CD8-positive, alpha-beta memory T cell (primary cell): ENCODE data around the gene SHPK. TPM values are rescaled to one million over a fixed set of nuclear protein-coding genes. Genes with fewer than 3 reads are reported as not detected.

Experiments used
- CTCF ChIA-PET: fragments of 350-600 bp; sonication (Branson Sonifier 250); formaldehyde crosslinking; loops from one replicate; lab custom pipeline; 2021; ENCODE audit warnings: antibody characterized with exemption; lab: Charles Lee
- POLR2A ChIA-PET: fragments of 350-600 bp; sonication (Branson Sonifier 250); formaldehyde crosslinking; loops from one replicate; lab custom pipeline; 2021; ENCODE audit warnings: antibody characterized with exemption; lab: Charles Lee
- DNase-seq, 5 donors: peaks; one replicate each; pipeline versions ENCODE4 v3.0.0 to v3.0.0-alpha.2; 2020 to 2022; ENCODE audit warnings: mixed read lengths in 1 of 5
- H3K27ac ChIP-seq: one replicate; pipeline ENCODE4 v1.7.0; 2013; ENCODE audit warnings: low read depth, mild to moderate bottlenecking, low read length, moderate library complexity
- H3K27me3 ChIP-seq: 2 replicates; pipeline ENCODE4 v1.7.0; 2013; ENCODE audit warnings: low read length, mild to moderate bottlenecking; ENCODE audit not compliant: insufficient read depth, poor library complexity, severe bottlenecking
- H3K36me3 ChIP-seq: 2 replicates; pipeline ENCODE4 v1.7.0; 2013; ENCODE audit warnings: mild to moderate bottlenecking, low read length, moderate library complexity; ENCODE audit not compliant: insufficient read depth
- H3K4me1 ChIP-seq: 2 replicates; pipeline ENCODE4 v1.7.0; 2013; ENCODE audit warnings: mild to moderate bottlenecking, low read length, moderate library complexity; ENCODE audit not compliant: insufficient read depth
- H3K4me3 ChIP-seq: 2 replicates; pipeline ENCODE4 v1.7.0; 2013; ENCODE audit warnings: mild to moderate bottlenecking, low read length
- H3K9me3 ChIP-seq: 2 replicates; pipeline ENCODE4 v1.7.0; 2013; ENCODE audit warnings: mild to moderate bottlenecking, low read length
- H3K27ac Mint-ChIP-seq, 8 donors: one replicate each; pipeline ENCODE4 v1.8.0; 2020 to 2021; ENCODE audit warnings: mixed read lengths in 8 of 8, mild to moderate bottlenecking in 6 of 8, inconsistent platforms in 3 of 8, moderate library complexity in 3 of 8
- H3K27me3 Mint-ChIP-seq, 2 donors: one replicate each; pipeline ENCODE4 v1.8.0; 2020 to 2021; ENCODE audit warnings: mixed read lengths in 2 of 2, mild to moderate bottlenecking in 1 of 2, moderate library complexity in 1 of 2
- H3K36me3 Mint-ChIP-seq, 3 donors: one replicate each; pipeline ENCODE4 v1.8.0; 2020 to 2021; ENCODE audit warnings: mixed read lengths in 3 of 3, inconsistent platforms in 1 of 3, mild to moderate bottlenecking in 1 of 3
- H3K4me1 Mint-ChIP-seq, 3 donors: one replicate each; pipeline ENCODE4 v1.8.0; 2020 to 2021; ENCODE audit warnings: mixed read lengths in 3 of 3, inconsistent platforms in 1 of 3, mild to moderate bottlenecking in 1 of 3
- H3K4me3 Mint-ChIP-seq, 7 donors: one replicate each; pipeline ENCODE4 v1.8.0; 2020 to 2021; ENCODE audit warnings: mixed read lengths in 7 of 7, mild to moderate bottlenecking in 6 of 7, moderate library complexity in 4 of 7, inconsistent platforms in 2 of 7
- H3K9me3 Mint-ChIP-seq, 5 donors: one replicate each; pipeline ENCODE4 v1.8.0; 2020 to 2022; ENCODE audit warnings: mixed read lengths in 5 of 5, mild to moderate bottlenecking in 3 of 5, moderate library complexity in 2 of 5, inconsistent platforms in 1 of 5
- polyA plus RNA-seq: library from polyadenylated mRNA; unstranded; fragments of 300-500 nt; fragmentation: Illumina TruSeq; gene quantifications from one replicate; pipeline ENCODE4 v1.2.3, GENCODE V29; 2021
- total RNA-seq, 2 experiments: library from RNA; stranded (reverse); gene quantifications; one replicate each; pipeline ENCODE4 v1.2.3, GENCODE V29; 2021

SHPK gene
- total and polyA plus RNA-seq, 3 experiments from 2014 or later: 6.9 to 17.1 (median 17.0) TPM

- H3K27ac ChIP-seq: no peak overlapping the region
- H3K36me3 ChIP-seq: no peaks in the 10 kb centered on the region
- no peak for DNase-seq
- Mint-ChIP-seq H3K4me1 (peaks cover 0 to under 1% (median 0%) of the 10 kb centered on the region in 3 donors), H3K9me3 (no peaks in the 10 kb centered on the region), H3K4me3 (no peak overlapping the region), H3K27me3 (peaks cover 0 to 2% of the 10 kb centered on the region in 2 donors), H3K36me3 (peaks cover 0 to 24% (median 3%) of the 10 kb centered on the region in 3 donors), H3K27ac (peak overlapping the region in 1 of 8 donors; percentile 43)
- H3K4me1 ChIP-seq: no peaks in the 10 kb centered on the region
- ChIA-PET CTCF (interaction anchor here (1.0 kb wide), 1 partner anchor 13 kb away, joined by 3 read pairs; no protein-coding TSS in a partner anchor), POLR2A (no interaction called here)
- H3K4me3 ChIP-seq: no peak overlapping the region
- no peaks in the 10 kb centered on the region for H3K9me3 ChIP-seq
- H3K27me3 ChIP-seq: no peaks in the 10 kb centered on the region
These were observed 9.3 kb upstream of the SHPK start for GRCh38 chr17:3645310-3645709.

GRCh38 chr17:3643889-3644349 lies 7.9 kb upstream of the SHPK start:
- H3K9me3 ChIP-seq: no peaks in the 10 kb centered on the region
- peak overlapping the region in 1 of 8 donors; percentile 57 for H3K27ac Mint-ChIP-seq
- H3K36me3 ChIP-seq: no peaks in the 10 kb centered on the region
- ChIA-PET CTCF (no interaction called here), POLR2A (no interaction called here)
- H3K9me3 Mint-ChIP-seq: no peaks in the 10 kb centered on the region
- no peak for DNase-seq
- peaks cover 0 to 24% (median 2%) of the 10 kb centered on the region in 3 donors for H3K36me3 Mint-ChIP-seq
- peaks cover 0 to 2% of the 10 kb centered on the region in 2 donors for H3K27me3 Mint-ChIP-seq
- peaks cover 0 to 6% (median 0%) of the 10 kb centered on the region in 3 donors for H3K4me1 Mint-ChIP-seq
- no peak overlapping the region for H3K4me3 ChIP-seq
- H3K4me1 ChIP-seq: no peaks in the 10 kb centered on the region
- H3K27me3 ChIP-seq: no peaks in the 10 kb centered on the region
- H3K27ac ChIP-seq: no peak overlapping the region
- no peak overlapping the region for H3K4me3 Mint-ChIP-seq

- Mint-ChIP-seq H3K36me3 (peaks cover 0 to 13% (median 2%) of the 10 kb centered on the region in 3 donors), H3K9me3 (no peaks in the 10 kb centered on the region), H3K27ac (no peak overlapping the region), H3K4me1 (peaks cover 8 to 16% (median 10%) of the 10 kb centered on the region in 3 donors), H3K27me3 (peaks cover 0 to 2% of the 10 kb centered on the region in 2 donors), H3K4me3 (no peak overlapping the region)
- Histone ChIP-seq H3K36me3 (no peaks in the 10 kb centered on the region), H3K9me3 (no peaks in the 10 kb centered on the region), H3K27me3 (no peaks in the 10 kb centered on the region), H3K4me3 (no peak overlapping the region), H3K4me1 (no peaks in the 10 kb centered on the region), H3K27ac (no peak overlapping the region)
- no peak for DNase-seq
- ChIA-PET CTCF (no interaction called here), POLR2A (no interaction called here)
These were observed 5.9 kb upstream of the SHPK start for GRCh38 chr17:3641717-3642486.

DNA sequence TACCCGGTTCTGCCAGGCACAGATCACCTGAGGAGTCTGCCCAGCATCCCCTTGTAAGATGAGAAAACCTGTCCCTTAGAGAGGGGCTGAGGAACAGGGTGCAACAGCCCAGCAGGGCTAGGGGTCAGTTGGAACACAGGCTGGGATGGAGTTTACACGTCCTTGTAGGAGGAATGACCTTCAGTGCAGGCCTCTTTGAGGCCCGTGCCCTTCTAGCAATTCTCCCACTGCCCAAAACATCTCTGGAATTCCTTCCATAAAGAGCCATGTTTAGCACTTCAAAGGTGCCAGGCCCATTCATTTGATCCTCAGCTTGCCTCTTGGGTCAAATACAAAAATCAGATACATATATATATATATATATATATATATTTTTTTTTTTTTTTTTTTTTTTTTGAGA lies 5.0 kb upstream of the SHPK start:
- Histone ChIP-seq H3K27me3 (no peaks in the 10 kb centered on the region), H3K36me3 (no peaks in the 10 kb centered on the region), H3K4me3 (no peak overlapping the region), H3K27ac (no peak overlapping the region), H3K4me1 (no peaks in the 10 kb centered on the region), H3K9me3 (no peaks in the 10 kb centered on the region)
- H3K36me3 Mint-ChIP-seq: peaks cover 0 to 17% (median 2%) of the 10 kb centered on the region in 3 donors
- ChIA-PET CTCF (no interaction called here), POLR2A (no interaction called here)
- peak overlapping the region in 2 of 8 donors; percentile 27 to 29 for H3K27ac Mint-ChIP-seq
- peaks cover 8 to 16% (median 10%) of the 10 kb centered on the region in 3 donors for H3K4me1 Mint-ChIP-seq
- H3K27me3 Mint-ChIP-seq: peaks cover 0 to 2% of the 10 kb centered on the region in 2 donors
- H3K4me3 Mint-ChIP-seq: peak overlapping the region in 1 of 7 donors; percentile 42
- no peaks in the 10 kb centered on the region for H3K9me3 Mint-ChIP-seq
- DNase-seq: no peak

DNA sequence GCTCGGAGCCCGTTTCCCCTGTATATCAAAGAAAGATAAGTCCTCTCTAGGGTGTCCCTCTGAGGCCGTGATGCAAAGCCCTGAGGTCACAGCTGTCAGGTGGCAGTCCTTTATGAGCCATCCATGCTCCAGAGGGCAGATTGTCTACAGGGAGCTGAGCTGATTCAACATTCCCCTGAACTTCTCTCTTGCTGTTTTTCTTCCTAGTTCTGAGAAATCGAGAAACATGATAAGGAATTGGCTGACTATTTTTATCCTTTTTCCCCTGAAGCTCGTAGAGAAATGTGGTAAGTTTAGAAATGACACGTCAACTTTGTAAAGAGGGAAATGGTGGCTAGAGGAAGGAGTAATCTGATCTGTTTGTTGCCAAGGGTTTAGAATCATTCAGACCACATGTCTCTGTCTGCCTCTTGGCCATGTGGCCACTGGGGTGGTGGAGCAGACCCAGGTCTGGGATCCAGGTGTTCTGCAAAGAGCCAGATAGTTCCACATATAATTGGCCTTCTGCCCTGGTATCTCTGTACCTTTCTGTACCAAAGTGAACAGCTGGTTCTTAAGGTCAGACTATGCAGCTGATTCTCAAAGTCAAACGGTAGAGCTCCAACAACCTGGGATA lies 4.0 kb upstream of the SHPK start:
- no peaks in the 10 kb centered on the region for H3K36me3 ChIP-seq
- peaks cover 0 to 15% (median 2%) of the 10 kb centered on the region in 3 donors for H3K36me3 Mint-ChIP-seq

GRCh38 chr17:3636908-3637373 lies 891 bp upstream of the SHPK start:
- Mint-ChIP-seq H3K9me3 (no peaks in the 10 kb centered on the region), H3K4me1 (peaks cover 21 to 41% (median 25%) of the 10 kb centered on the region in 3 donors), H3K27me3 (no peaks in the 10 kb centered on the region), H3K27ac (peak overlapping the region; percentile 50 to 93 (median 70)), H3K36me3 (peaks cover 0 to 17% (median 2%) of the 10 kb centered on the region in 3 donors), H3K4me3 (peak overlapping the region; percentile 74 to 98 (median 94))
- Histone ChIP-seq H3K9me3 (no peaks in the 10 kb centered on the region), H3K4me3 (peak overlapping the region; percentile 74), H3K27me3 (no peaks in the 10 kb centered on the region), H3K27ac (peak overlapping the region; percentile 90), H3K36me3 (no peaks in the 10 kb centered on the region), H3K4me1 (no peaks in the 10 kb centered on the region)
- POLR2A ChIA-PET: interaction anchor here (0.7 to 1.4 kb wide), 3 partner anchors 10 to 1782 kb away, joined by 4 to 5 read pairs (median 4); partner anchors contain the start of genes EMC6 and TAX1BP3
- CTCF ChIA-PET: interaction anchor here (0.9 to 1.5 kb wide), 5 partner anchors 10 to 822 kb away, joined by 3 to 7 read pairs (median 4); partner anchors contain the start of gene NCBP3
- peak in 1 of 5 donors; percentile 9 for DNase-seq

More for the DNA sequence above, 4.0 kb upstream of the SHPK start:
- peaks cover 0 to 2% of the 10 kb centered on the region in 2 donors for H3K27me3 Mint-ChIP-seq
- Histone ChIP-seq H3K4me1 (no peaks in the 10 kb centered on the region), H3K4me3 (no peak overlapping the region), H3K9me3 (no peaks in the 10 kb centered on the region), H3K27ac (peak overlapping the region; percentile 3), H3K27me3 (no peaks in the 10 kb centered on the region)
- no peaks in the 10 kb centered on the region for H3K9me3 Mint-ChIP-seq
- POLR2A ChIA-PET: no interaction called here
- H3K4me3 Mint-ChIP-seq: peak overlapping the region in 1 of 7 donors; percentile 69
- no peak for DNase-seq
- CTCF ChIA-PET: no interaction called here
- peak overlapping the region in 2 of 8 donors; percentile 29 to 69 for H3K27ac Mint-ChIP-seq
- H3K4me1 Mint-ChIP-seq: peaks cover 10 to 21% (median 11%) of the 10 kb centered on the region in 3 donors

DNA sequence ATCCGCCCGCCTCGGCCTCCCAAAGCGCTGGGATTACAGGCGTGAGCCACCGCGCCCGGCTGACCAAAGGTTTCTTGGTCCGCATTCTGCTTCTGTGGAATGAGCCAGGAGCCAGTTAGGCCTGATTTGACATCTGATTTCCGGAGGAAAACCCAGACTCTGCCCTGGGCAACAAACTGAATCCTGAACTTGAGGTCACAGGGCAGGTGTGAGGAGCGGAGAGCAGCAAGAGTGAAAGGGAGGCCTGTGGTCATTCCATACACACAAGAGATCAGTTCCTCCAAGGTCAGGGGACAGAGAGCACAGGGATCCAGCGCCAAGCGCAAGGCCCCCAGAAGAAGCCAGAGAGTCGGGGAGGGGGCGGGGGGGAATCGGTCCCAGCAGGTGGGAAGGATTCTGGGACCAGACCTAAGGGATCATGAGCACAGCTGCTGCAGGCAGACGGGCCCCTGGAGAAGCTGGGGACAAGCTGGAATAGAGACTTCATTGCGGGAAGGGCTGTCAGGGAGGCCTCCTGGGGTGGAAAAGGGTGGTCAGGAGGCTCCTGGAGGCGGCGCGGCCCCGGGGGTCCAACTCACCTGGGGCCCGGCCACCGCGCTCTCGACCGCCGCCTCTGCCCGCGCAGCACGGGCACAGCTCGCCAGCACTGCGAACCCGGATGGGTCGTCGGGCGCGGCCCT lies 436 bp downstream of the SHPK start:
- Mint-ChIP-seq H3K4me1 (peaks cover 22 to 41% (median 25%) of the 10 kb centered on the region in 3 donors), H3K36me3 (peaks cover 0 to 17% (median 2%) of the 10 kb centered on the region in 3 donors), H3K27ac (peak overlapping the region in 3 of 8 donors; percentile 10 to 93 (median 78)), H3K4me3 (peak overlapping the region; percentile 92 to 99 (median 98)), H3K9me3 (no peaks in the 10 kb centered on the region), H3K27me3 (no peaks in the 10 kb centered on the region)
- DNase-seq: peak in 1 of 5 donors; percentile 9
- Histone ChIP-seq H3K36me3 (no peaks in the 10 kb centered on the region), H3K9me3 (no peaks in the 10 kb centered on the region), H3K4me3 (peak overlapping the region; percentile 74), H3K4me1 (no peaks in the 10 kb centered on the region), H3K27me3 (no peaks in the 10 kb centered on the region), H3K27ac (peak overlapping the region; percentile 90)
- ChIA-PET CTCF (interaction anchor here (0.7 to 1.5 kb wide), 7 partner anchors 8 to 821 kb away, joined by 3 to 7 read pairs (median 4); partner anchors contain the start of gene NCBP3), POLR2A (interaction anchor here (0.7 to 1.4 kb wide), 3 partner anchors 9 to 33 kb away, joined by 3 to 5 read pairs (median 4); partner anchors contain the start of genes EMC6 and TAX1BP3)
